Measurements from ENCODE around the gene CEP170. TPM values are rescaled to one million over a fixed set of nuclear protein-coding genes. Genes with fewer than 3 reads are reported as not detected.

CEP170 gene
- total RNA-seq, 1 donor from 2014 or later: 168 TPM

DNA sequence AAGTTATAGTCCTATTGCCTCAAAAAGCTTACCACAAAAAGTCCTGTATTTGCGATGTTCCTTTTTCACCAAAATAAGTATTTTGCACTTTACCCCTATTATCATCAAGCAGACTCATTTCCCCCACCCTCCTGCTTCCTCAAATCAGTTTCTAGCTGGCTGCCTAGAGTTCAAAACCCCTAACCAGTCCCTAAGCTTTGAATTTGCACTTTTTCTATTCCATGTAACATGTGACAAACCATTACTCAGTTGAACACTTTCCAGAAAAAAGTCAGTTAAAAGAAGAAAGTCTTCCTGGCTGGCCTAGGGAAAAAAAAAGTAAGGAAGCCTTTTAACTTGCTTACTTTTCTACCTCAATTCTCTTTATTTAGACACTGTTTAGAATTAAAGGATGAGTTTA is 8.2 kb downstream of the CEP170 start:
- TF ChIP-seq, protein P1, sequence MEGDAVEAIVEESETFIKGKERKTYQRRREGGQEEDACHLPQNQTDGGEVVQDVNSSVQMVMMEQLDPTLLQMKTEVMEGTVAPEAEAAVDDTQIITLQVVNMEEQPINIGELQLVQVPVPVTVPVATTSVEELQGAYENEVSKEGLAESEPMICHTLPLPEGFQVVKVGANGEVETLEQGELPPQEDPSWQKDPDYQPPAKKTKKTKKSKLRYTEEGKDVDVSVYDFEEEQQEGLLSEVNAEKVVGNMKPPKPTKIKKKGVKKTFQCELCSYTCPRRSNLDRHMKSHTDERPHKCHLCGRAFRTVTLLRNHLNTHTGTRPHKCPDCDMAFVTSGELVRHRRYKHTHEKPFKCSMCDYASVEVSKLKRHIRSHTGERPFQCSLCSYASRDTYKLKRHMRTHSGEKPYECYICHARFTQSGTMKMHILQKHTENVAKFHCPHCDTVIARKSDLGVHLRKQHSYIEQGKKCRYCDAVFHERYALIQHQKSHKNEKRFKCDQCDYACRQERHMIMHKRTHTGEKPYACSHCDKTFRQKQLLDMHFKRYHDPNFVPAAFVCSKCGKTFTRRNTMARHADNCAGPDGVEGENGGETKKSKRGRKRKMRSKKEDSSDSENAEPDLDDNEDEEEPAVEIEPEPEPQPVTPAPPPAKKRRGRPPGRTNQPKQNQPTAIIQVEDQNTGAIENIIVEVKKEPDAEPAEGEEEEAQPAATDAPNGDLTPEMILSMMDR (IDR thresholded peaks at IDR 0.05; ENCODE audit: unreplicated experiment): no peak
- H3K27me3 Mint-ChIP-seq (ENCODE audit: unreplicated experiment): peaks cover 3% of the 10 kb centered on the region
- H3K36me3 Mint-ChIP-seq (ENCODE audit: low read depth, unreplicated experiment): peaks cover 16% of the 10 kb centered on the region
- peaks cover 35% of the 10 kb centered on the region for H3K4me1 Mint-ChIP-seq (ENCODE audit: unreplicated experiment)
- DNase-seq (ENCODE audit: low spot score): no peak
- no peak overlapping the region for H3K4me3 Mint-ChIP-seq (ENCODE audit: unreplicated experiment)
- no peak overlapping the region for H3K27ac Mint-ChIP-seq (ENCODE audit: unreplicated experiment)
- no peaks in the 10 kb centered on the region for H3K9me3 Mint-ChIP-seq (ENCODE audit: unreplicated experiment)

DNA sequence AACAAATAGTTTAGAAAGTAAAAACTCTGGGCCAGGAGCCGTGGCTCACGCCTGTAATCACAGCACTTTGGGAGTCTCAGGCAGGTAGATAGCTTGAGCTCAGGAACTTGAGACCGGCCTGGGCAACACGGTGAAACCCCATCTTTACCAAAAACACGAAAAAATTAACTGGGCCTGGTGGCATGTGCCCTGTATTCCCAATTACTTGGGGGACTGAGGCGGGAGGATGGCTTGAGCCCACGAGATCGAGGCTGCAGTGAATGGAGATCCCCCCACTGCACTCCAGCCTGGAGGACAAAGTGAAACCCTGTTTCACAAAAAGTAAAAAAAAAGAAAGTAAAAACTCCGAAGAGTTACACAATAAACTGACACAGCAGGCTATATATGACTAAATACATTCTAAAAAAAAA is 10.6 kb downstream of the CEP170 start:
- H3K4me3 Mint-ChIP-seq (ENCODE audit: unreplicated experiment): no peak overlapping the region
- no peak for DNase-seq (ENCODE audit: low spot score)
- H3K27me3 Mint-ChIP-seq (ENCODE audit: unreplicated experiment): peaks cover 3% of the 10 kb centered on the region
- TF ChIP-seq, protein P1 (IDR thresholded peaks at IDR 0.05; ENCODE audit: unreplicated experiment): no peak
- H3K4me1 Mint-ChIP-seq (ENCODE audit: unreplicated experiment): peaks cover 20% of the 10 kb centered on the region
- peaks cover 19% of the 10 kb centered on the region for H3K36me3 Mint-ChIP-seq (ENCODE audit: low read depth, unreplicated experiment)
- no peaks in the 10 kb centered on the region for H3K9me3 Mint-ChIP-seq (ENCODE audit: unreplicated experiment)
- H3K27ac Mint-ChIP-seq (ENCODE audit: unreplicated experiment): no peak overlapping the region

DNA sequence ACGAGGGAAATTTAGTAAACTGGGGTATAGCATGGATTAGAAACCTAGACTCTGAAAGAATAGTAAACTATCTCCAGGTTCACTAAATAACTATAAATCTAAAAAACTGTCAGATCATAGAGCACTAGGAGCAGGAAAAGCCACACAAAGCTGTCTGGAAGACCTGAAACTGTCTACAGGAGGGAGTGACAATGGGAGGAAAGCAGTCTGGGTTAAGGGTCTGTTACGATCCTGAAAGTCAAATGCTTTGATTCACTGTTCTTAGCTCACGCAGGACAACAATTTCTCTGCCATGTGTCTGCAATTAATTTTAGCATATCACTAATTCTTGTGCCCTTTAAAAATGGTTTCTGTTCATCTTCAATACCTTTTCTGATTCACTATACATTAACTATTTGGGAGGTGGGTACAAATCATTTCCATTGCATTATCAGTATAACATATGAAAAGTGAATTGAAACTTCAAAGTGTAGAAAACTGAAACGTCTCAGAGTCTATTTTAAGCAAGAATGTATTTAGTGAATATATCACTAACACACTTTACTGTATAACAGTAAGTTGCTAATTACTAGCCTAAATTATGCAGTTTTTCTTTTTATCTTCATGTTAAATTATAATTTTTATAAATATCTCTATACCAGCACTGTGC is 18.4 kb downstream of the CEP170 start:
- H3K36me3 Mint-ChIP-seq (ENCODE audit: low read depth, unreplicated experiment): peaks cover 22% of the 10 kb centered on the region

DNA sequence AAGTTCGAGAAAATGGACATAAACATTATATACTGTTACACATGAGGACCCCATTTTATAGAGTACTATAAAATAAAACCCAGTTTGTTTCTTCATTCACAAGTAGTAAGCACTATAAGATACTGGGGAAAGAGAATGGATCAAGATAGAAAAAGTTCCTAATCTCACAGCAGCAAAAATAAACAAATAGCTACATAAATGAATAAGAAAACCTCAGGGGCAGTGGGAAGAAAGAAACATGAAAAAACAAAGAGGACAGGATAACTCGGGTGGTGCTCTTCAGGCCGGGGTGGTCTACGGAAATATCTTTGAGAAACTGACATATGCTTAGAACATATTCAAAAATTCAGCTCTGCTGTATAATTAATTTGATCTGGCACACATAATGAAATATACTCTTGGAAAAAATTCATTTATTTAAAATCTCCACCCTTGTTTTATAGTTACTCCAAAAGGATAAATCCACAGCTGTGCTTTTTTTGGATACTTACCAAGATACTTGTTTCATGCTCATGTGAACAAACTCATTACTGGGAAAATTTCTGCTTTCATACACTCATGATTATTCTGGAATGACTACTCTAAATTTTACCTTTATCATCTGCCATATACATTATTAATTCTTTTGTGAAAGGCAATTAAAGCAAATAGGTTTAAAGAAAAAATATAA is 20.0 kb downstream of the CEP170 start:
- H3K36me3 Mint-ChIP-seq (ENCODE audit: low read depth, unreplicated experiment): peaks cover 35% of the 10 kb centered on the region
- H3K27me3 Mint-ChIP-seq (ENCODE audit: unreplicated experiment): peaks cover 1% of the 10 kb centered on the region
- peaks cover 20% of the 10 kb centered on the region for H3K4me1 Mint-ChIP-seq (ENCODE audit: unreplicated experiment)
- H3K4me3 Mint-ChIP-seq (ENCODE audit: unreplicated experiment): no peak overlapping the region
- no peak for DNase-seq (ENCODE audit: low spot score)
- TF ChIP-seq, protein P1 (IDR thresholded peaks at IDR 0.05; ENCODE audit: unreplicated experiment): no peak
- H3K27ac Mint-ChIP-seq (ENCODE audit: unreplicated experiment): peak overlapping the region; percentile 43
- peaks cover 4% of the 10 kb centered on the region for H3K9me3 Mint-ChIP-seq (ENCODE audit: unreplicated experiment)

More for the DNA sequence above, 18.4 kb downstream of the CEP170 start:
- Mint-ChIP-seq H3K27me3 (ENCODE audit: unreplicated experiment) (no peaks in the 10 kb centered on the region), H3K4me3 (ENCODE audit: unreplicated experiment) (no peak overlapping the region), H3K4me1 (ENCODE audit: unreplicated experiment) (peaks cover 20% of the 10 kb centered on the region), H3K9me3 (ENCODE audit: unreplicated experiment) (no peaks in the 10 kb centered on the region), H3K27ac (ENCODE audit: unreplicated experiment) (peak overlapping the region; percentile 98)
- no peak for DNase-seq (ENCODE audit: low spot score)
- TF ChIP-seq, protein P1 (IDR thresholded peaks at IDR 0.05; ENCODE audit: unreplicated experiment): no peak

DNA sequence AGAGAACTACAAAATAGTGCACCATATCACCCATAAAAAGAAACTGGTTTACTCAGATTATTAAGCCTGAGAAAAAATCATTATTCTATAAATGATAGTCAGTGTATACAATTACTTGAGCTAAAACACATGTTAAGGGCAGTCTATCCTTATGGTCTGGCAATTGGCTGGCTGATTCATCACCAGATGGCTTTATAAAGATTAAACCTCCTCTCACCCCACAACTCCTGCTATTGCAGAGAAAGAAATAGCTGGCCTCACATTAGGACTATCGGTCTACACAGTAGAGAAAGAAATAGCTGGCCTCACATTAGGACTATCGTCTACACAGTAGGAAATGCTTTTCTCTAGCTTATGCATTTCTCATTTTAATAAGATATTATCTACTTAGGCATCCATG is 21.2 kb downstream of the CEP170 start:
- H3K4me3 Mint-ChIP-seq (ENCODE audit: unreplicated experiment): no peak overlapping the region
- DNase-seq (ENCODE audit: low spot score): no peak
- H3K4me1 Mint-ChIP-seq (ENCODE audit: unreplicated experiment): peaks cover 25% of the 10 kb centered on the region
- H3K36me3 Mint-ChIP-seq (ENCODE audit: low read depth, unreplicated experiment): peaks cover 34% of the 10 kb centered on the region
- no peak overlapping the region for H3K27ac Mint-ChIP-seq (ENCODE audit: unreplicated experiment)
- TF ChIP-seq, protein P1 (IDR thresholded peaks at IDR 0.05; ENCODE audit: unreplicated experiment): no peak
- peaks cover 1% of the 10 kb centered on the region for H3K27me3 Mint-ChIP-seq (ENCODE audit: unreplicated experiment)
- peaks cover 4% of the 10 kb centered on the region for H3K9me3 Mint-ChIP-seq (ENCODE audit: unreplicated experiment)
